Retinal pigment epithelial cell (primary cell): ENCODE results near the gene IPO13.

Experiments
- DNase-seq: peaks from one replicate; pipeline ENCODE4 v3.0.0-alpha.2; 2010; ENCODE audit warnings: low read depth
- H3K4me3 ChIP-seq: 2 replicates; pipeline ENCODE4 v1.5.1; 2011; ENCODE audit warnings: mild to moderate bottlenecking, low read length, control low read depth, moderate library complexity
- TF ChIP-seq, protein P1 (sequence below): conservative IDR thresholded peaks from 2 replicates; pipeline ENCODE4 v1.5.1; 2011; ENCODE audit warnings: low read depth, low read length, control low read depth, inconsistent platforms

IPO13 gene

DNA sequence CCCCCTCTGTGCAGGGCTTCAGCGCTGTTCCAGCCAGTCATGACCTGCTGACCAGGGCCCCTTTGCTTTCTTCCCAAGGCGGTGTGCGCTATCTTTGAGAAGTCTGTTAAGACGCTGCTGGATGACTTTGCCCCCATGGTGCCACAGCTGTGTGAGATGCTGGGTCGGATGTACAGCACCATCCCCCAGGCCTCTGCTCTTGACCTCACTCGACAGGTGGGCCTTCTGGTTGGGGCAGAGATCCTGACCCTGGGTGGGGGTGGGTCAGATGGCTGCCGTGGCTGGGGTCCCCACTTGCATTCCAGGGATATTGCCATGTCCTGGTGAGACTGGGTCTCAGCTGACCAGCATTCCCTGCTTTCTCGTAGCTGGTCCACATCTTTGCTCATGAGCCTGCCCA lies 14.0 kb downstream of the IPO13 start:
- H3K4me3 ChIP-seq = no peak overlapping the region
- DNase-seq = no peak
- TF ChIP-seq, protein P1, sequence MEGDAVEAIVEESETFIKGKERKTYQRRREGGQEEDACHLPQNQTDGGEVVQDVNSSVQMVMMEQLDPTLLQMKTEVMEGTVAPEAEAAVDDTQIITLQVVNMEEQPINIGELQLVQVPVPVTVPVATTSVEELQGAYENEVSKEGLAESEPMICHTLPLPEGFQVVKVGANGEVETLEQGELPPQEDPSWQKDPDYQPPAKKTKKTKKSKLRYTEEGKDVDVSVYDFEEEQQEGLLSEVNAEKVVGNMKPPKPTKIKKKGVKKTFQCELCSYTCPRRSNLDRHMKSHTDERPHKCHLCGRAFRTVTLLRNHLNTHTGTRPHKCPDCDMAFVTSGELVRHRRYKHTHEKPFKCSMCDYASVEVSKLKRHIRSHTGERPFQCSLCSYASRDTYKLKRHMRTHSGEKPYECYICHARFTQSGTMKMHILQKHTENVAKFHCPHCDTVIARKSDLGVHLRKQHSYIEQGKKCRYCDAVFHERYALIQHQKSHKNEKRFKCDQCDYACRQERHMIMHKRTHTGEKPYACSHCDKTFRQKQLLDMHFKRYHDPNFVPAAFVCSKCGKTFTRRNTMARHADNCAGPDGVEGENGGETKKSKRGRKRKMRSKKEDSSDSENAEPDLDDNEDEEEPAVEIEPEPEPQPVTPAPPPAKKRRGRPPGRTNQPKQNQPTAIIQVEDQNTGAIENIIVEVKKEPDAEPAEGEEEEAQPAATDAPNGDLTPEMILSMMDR = no peak

DNA sequence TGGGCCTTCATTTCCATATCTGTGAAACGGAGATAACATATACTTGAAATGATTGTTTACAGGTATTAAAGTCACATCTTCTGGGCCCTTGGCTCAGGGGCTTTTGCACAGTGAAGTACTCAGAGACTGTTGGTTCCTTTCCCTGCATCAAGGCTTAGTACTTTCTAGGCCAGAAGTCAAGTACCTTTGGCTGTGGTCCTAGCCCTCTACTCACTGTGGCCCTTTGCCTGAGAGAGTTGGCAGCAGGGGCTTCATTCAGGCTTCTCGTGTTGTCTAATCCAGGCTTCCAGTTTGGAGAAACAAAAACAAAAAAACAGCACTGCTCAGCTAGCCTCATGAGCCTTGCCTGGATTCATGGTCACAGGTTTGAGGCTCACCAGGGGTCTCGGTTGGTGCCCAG lies 14.9 kb downstream of the IPO13 start:
- TF ChIP-seq, protein P1 = no peak
- H3K4me3 ChIP-seq = no peak overlapping the region
- DNase-seq = no peak

DNA sequence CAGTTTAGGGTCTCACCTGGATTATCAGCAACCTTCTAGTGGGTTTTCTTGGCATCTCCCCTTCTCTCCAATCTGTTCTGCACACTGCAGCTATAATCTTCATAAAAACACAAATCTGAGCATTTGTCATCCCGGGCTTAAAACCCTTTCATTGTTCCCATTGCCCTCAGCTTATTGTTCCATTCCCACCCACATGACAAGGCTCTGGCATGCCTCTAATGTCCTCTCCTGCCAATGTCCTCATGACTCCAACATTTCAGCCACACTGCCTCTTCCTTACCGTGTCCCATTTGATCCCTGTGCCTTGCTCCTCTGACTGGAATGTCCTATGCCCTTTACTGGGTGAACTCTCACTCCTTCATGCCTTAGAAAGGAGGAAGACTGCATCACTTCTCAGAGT lies 15.6 kb downstream of the IPO13 start:
- H3K4me3 ChIP-seq = no peak overlapping the region
- TF ChIP-seq, protein P1 = no peak
- no peak for DNase-seq

DNA sequence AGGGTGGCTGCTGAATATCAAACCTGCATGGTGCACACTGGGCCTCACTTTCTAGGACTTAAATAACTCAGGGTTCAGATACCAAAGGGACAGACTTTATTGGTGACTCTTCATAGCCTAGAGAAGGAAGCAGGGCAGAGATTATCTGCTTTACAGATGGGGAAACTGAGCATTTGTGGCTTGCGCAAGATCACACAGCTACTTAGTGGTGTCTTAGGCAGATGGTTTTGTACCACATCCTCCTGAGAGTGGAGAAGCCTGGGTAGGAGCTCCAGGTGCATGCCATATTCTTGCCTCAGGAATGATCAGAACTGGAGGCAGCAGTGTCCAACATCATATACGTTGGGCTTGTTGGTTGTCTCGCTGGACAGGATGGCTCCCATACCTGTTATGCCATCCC lies 16.3 kb downstream of the IPO13 start:
- no peak overlapping the region for H3K4me3 ChIP-seq
- DNase-seq = no peak
- TF ChIP-seq, protein P1 = no peak

DNA sequence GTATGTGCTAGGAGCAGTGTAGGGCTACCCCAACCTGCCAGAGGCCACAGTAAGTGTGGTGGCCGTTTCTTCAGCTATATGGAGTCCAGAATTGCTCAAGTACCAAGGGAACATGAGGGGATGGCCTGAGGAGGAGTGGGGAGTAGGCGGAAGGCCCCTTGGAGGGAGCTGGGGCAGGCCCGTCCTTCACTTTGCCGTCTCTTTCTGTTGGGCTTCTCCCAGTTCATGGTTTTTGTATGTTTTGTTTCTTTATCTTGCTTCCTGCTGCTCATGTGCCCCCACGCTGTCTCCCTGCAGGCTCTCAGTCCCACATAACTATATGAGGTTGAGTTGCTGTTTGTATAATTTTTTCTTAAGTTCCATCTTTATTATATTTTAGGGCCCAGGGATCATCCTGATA lies 17.1 kb downstream of the IPO13 start:
- DNase-seq = no peak
- no peak overlapping the region for H3K4me3 ChIP-seq
- TF ChIP-seq, protein P1 = no peak

DNA sequence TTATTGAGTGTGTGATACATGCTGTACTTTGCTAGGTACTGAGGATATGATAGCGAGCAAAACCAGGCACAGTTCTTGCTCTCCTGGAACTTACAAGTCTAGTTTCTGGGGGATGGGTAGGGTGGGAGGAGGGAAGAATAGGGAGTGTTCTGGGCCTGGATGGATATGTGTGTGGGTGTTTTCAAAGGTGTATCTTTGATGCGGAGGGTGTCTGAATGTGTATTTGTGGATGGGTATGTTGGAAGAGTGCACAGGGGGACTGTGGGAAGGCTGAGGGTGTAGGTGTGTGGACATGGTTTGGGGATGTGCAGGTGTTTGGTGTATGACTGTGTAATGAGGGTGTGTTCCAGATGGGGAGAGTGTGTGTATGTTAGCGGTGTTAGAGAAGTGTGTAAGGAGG lies 18.6 kb downstream of the IPO13 start:
- DNase-seq = no peak
- H3K4me3 ChIP-seq = no peak overlapping the region
- TF ChIP-seq, protein P1 = no peak

DNA sequence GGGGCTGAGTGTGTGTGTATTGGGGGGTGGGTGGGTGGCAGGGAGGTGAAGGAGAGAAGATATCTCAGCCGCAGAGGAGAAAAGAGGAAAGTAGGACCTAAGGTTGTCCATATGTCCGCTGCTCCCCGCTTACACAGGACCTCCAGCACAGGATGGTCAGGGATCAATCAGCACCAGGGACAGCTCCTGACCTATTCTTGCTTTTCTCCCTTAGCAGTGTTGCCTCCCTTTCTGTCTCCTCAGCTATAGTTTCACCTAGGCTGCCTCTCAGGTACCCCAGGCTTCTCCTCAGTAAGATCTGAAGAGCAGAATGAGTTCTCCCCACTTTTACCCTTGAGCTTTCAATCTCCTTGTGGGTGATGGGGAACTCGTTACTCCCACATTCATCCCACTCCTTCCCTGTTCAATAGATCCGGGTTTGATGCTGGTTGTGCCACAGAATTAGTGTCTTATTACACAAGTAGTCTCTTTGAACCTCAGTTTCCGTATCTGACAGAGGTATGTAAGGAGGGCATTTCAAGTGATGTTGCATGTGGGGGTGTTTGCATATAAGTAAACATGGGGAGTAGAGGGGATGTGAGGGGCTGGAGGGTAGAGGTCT lies 21.7 kb downstream of the IPO13 start:
- TF ChIP-seq, protein P1 = no peak
- no peak overlapping the region for H3K4me3 ChIP-seq
- no peak for DNase-seq
